Stimulated activated memory B cell treated with anti-CD40 and anti-IgM and Interleukin-4, amounts not matched to agents 10 μg/mL and 1 μg/mL and 100 μg/mL, for 72 hours (primary cell): Measurements from ENCODE around the gene WNT6.

Source experiments
- ATAC-seq: fragments of 150-1000 bp; cut with Tn5 transposase; 2 replicates; pipeline ENCODE4 v1.10.0; 2021
- H3K27ac Mint-ChIP-seq: one replicate; pipeline ENCODE4 v1.8.0; 2022; ENCODE audit warnings: mild to moderate bottlenecking, mixed read lengths
- H3K27me3 Mint-ChIP-seq: one replicate; pipeline ENCODE4 v1.8.0; 2022; ENCODE audit warnings: mixed read lengths
- H3K36me3 Mint-ChIP-seq: one replicate; pipeline ENCODE4 v1.8.0; 2022; ENCODE audit warnings: mixed read lengths
- H3K4me1 Mint-ChIP-seq: one replicate; pipeline ENCODE4 v1.8.0; 2022; ENCODE audit warnings: mixed read lengths
- H3K4me3 Mint-ChIP-seq: one replicate; pipeline ENCODE4 v1.8.0; 2022; ENCODE audit warnings: mild to moderate bottlenecking, moderate library complexity, mixed read lengths
- H3K9me3 Mint-ChIP-seq: one replicate; pipeline ENCODE4 v1.8.0; 2022; ENCODE audit warnings: mixed read lengths

Gene WNT6

GRCh38 chr2:218823196-218823855 is 36.3 kb upstream of the WNT6 start:
- H3K4me1 Mint-ChIP-seq: peaks cover 5% of the 10 kb centered on the region
- no peak overlapping the region for H3K4me3 Mint-ChIP-seq
- ATAC-seq: no peak
- H3K9me3 Mint-ChIP-seq: no peaks in the 10 kb centered on the region
- H3K27ac Mint-ChIP-seq: no peak overlapping the region
- H3K36me3 Mint-ChIP-seq: no peaks in the 10 kb centered on the region
- peaks cover 55% of the 10 kb centered on the region for H3K27me3 Mint-ChIP-seq

- Mint-ChIP-seq H3K27ac (no peak overlapping the region), H3K4me3 (no peak overlapping the region), H3K27me3 (peaks cover 58% of the 10 kb centered on the region), H3K36me3 (no peaks in the 10 kb centered on the region), H3K9me3 (no peaks in the 10 kb centered on the region), H3K4me1 (peaks cover 5% of the 10 kb centered on the region)
- no peak for ATAC-seq
Observed at GRCh38 chr2:218824004-218824403, 35.6 kb upstream of the WNT6 start.

- Mint-ChIP-seq H3K27ac (no peak overlapping the region), H3K9me3 (no peaks in the 10 kb centered on the region), H3K4me3 (no peak overlapping the region), H3K36me3 (no peaks in the 10 kb centered on the region), H3K27me3 (peaks cover 68% of the 10 kb centered on the region), H3K4me1 (peaks cover 5% of the 10 kb centered on the region)
- no peak for ATAC-seq
Observed at GRCh38 chr2:218826791-218827190, 32.8 kb upstream of the WNT6 start.

- Mint-ChIP-seq H3K9me3 (no peaks in the 10 kb centered on the region), H3K27me3 (peaks cover 71% of the 10 kb centered on the region), H3K4me1 (peaks cover 5% of the 10 kb centered on the region), H3K27ac (no peak overlapping the region), H3K4me3 (no peak overlapping the region), H3K36me3 (no peaks in the 10 kb centered on the region)
- no peak for ATAC-seq
Observed at GRCh38 chr2:218827701-218828476, 31.7 kb upstream of the WNT6 start.

GRCh38 chr2:218828477-218828778 is 31.2 kb upstream of the WNT6 start:
- Mint-ChIP-seq H3K4me1 (peaks cover 5% of the 10 kb centered on the region), H3K36me3 (no peaks in the 10 kb centered on the region), H3K9me3 (no peaks in the 10 kb centered on the region), H3K27ac (no peak overlapping the region), H3K27me3 (peaks cover 71% of the 10 kb centered on the region), H3K4me3 (no peak overlapping the region)
- no peak for ATAC-seq

- no peak overlapping the region for H3K4me3 Mint-ChIP-seq
- H3K9me3 Mint-ChIP-seq: no peaks in the 10 kb centered on the region
- no peak for ATAC-seq
- H3K27me3 Mint-ChIP-seq: peaks cover 68% of the 10 kb centered on the region
- H3K36me3 Mint-ChIP-seq: no peaks in the 10 kb centered on the region
- peaks cover 5% of the 10 kb centered on the region for H3K4me1 Mint-ChIP-seq
- H3K27ac Mint-ChIP-seq: no peak overlapping the region
Observed at GRCh38 chr2:218829868-218830451, 29.6 kb upstream of the WNT6 start.

- Mint-ChIP-seq H3K9me3 (no peaks in the 10 kb centered on the region), H3K4me1 (peaks cover 5% of the 10 kb centered on the region), H3K36me3 (no peaks in the 10 kb centered on the region), H3K4me3 (no peak overlapping the region), H3K27ac (no peak overlapping the region), H3K27me3 (peaks cover 68% of the 10 kb centered on the region)
- ATAC-seq: no peak
Observed at GRCh38 chr2:218830526-218831306, 28.9 kb upstream of the WNT6 start.

GRCh38 chr2:218831378-218831990 is 28.1 kb upstream of the WNT6 start, which contains the start of gene PRKAG3:
Gene PRKAG3, minus strand, starts transcription at chr2:218831803.
- Mint-ChIP-seq H3K4me3 (no peak within 1 kb of the TSS), H3K27me3 (peaks cover 71% of the 10 kb centered on the region), H3K4me1 (peaks cover 3% of the 10 kb centered on the region), H3K36me3 (no peaks in the 10 kb centered on the region), H3K27ac (no peak within 1 kb of the TSS), H3K9me3 (no peaks in the 10 kb centered on the region)
- no peak for ATAC-seq

- H3K9me3 Mint-ChIP-seq: peaks cover under 1% of the 10 kb centered on the region
- peaks cover 72% of the 10 kb centered on the region for H3K27me3 Mint-ChIP-seq
- ATAC-seq: no peak
- no peaks in the 10 kb centered on the region for H3K36me3 Mint-ChIP-seq
- no peak overlapping the region for H3K4me3 Mint-ChIP-seq
- H3K27ac Mint-ChIP-seq: no peak overlapping the region
- no peaks in the 10 kb centered on the region for H3K4me1 Mint-ChIP-seq
Observed at GRCh38 chr2:218832081-218832480, 27.5 kb upstream of the WNT6 start.

GRCh38 chr2:218832520-218832919 is 27.1 kb upstream of the WNT6 start:
- Mint-ChIP-seq H3K36me3 (peaks cover under 1% of the 10 kb centered on the region), H3K27me3 (peaks cover 72% of the 10 kb centered on the region), H3K4me3 (no peak overlapping the region), H3K9me3 (peaks cover 5% of the 10 kb centered on the region), H3K27ac (no peak overlapping the region), H3K4me1 (no peaks in the 10 kb centered on the region)
- no peak for ATAC-seq

- no peak for ATAC-seq
- Mint-ChIP-seq H3K4me1 (no peaks in the 10 kb centered on the region), H3K9me3 (peaks cover 11% of the 10 kb centered on the region), H3K27me3 (peaks cover 72% of the 10 kb centered on the region), H3K36me3 (peaks cover 6% of the 10 kb centered on the region), H3K4me3 (no peak overlapping the region), H3K27ac (no peak overlapping the region)
Observed at GRCh38 chr2:218833023-218833609, 26.5 kb upstream of the WNT6 start.

GRCh38 chr2:218834685-218835084 is 24.9 kb upstream of the WNT6 start:
- no peak overlapping the region for H3K4me3 Mint-ChIP-seq
- H3K27ac Mint-ChIP-seq: no peak overlapping the region
- ATAC-seq: no peak
- peaks cover 76% of the 10 kb centered on the region for H3K27me3 Mint-ChIP-seq
- peaks cover 12% of the 10 kb centered on the region for H3K9me3 Mint-ChIP-seq
- no peaks in the 10 kb centered on the region for H3K4me1 Mint-ChIP-seq
- peaks cover 6% of the 10 kb centered on the region for H3K36me3 Mint-ChIP-seq

GRCh38 chr2:218837495-218837894 is 22.1 kb upstream of the WNT6 start:
- Mint-ChIP-seq H3K27ac (no peak overlapping the region), H3K4me3 (no peak overlapping the region), H3K4me1 (no peaks in the 10 kb centered on the region), H3K9me3 (peaks cover 15% of the 10 kb centered on the region), H3K36me3 (peaks cover 6% of the 10 kb centered on the region), H3K27me3 (peaks cover 66% of the 10 kb centered on the region)
- no peak for ATAC-seq

GRCh38 chr2:218839430-218839829 is 20.2 kb upstream of the WNT6 start:
- Mint-ChIP-seq H3K4me3 (no peak overlapping the region), H3K4me1 (no peaks in the 10 kb centered on the region), H3K36me3 (peaks cover 6% of the 10 kb centered on the region), H3K27me3 (peaks cover 64% of the 10 kb centered on the region), H3K9me3 (peaks cover 16% of the 10 kb centered on the region), H3K27ac (no peak overlapping the region)
- no peak for ATAC-seq

GRCh38 chr2:218839888-218840287 is 19.7 kb upstream of the WNT6 start:
- Mint-ChIP-seq H3K4me3 (no peak overlapping the region), H3K9me3 (peaks cover 18% of the 10 kb centered on the region), H3K27me3 (peaks cover 64% of the 10 kb centered on the region), H3K36me3 (peaks cover 6% of the 10 kb centered on the region), H3K4me1 (no peaks in the 10 kb centered on the region), H3K27ac (no peak overlapping the region)
- no peak for ATAC-seq
